Thoracic aorta (tissue), 2 donors: Measurements from ENCODE around the gene PBOV1. TPM values are rescaled to one million over a fixed set of nuclear protein-coding genes. Genes with fewer than 3 reads are reported as not detected.

ENCODE experiments used
- ATAC-seq: fragments of 150-250 bp; one replicate; pipeline ENCODE4 v1.8.0; 2017; ENCODE audit warnings: low read depth; ENCODE audit not compliant: insufficient number of reproducible peaks, low FRiP score
- DNase-seq: peaks from one replicate; pipeline ENCODE4 v3.0.0-alpha.2; 2020; ENCODE audit warnings: low spot score
- H3K27ac ChIP-seq, 2 donors: fragments of 200-600 bp; sonication (generic); 1 replicate in 1 of 2; 2 replicates in 1 of 2; pipeline ENCODE4 v1.5.1; 2016; ENCODE audit warnings: mild to moderate bottlenecking in 2 of 2, moderate library complexity in 2 of 2
- H3K27me3 ChIP-seq: fragments of 200-600 bp; sonication (generic); replicated peaks from 2 replicates; pipeline ENCODE4 v1.6.0; 2016; ENCODE audit warnings: mild to moderate bottlenecking; ENCODE audit not compliant: insufficient read depth
- H3K36me3 ChIP-seq: fragments of 200-600 bp; sonication (generic); one replicate; pipeline ENCODE4 v1.5.1; 2016
- H3K4me1 ChIP-seq, 2 donors: fragments of 200-600 bp; sonication (generic); 1 replicate in 1 of 2; 2 replicates in 1 of 2; pipeline versions ENCODE4 v1.5.1 to v1.6.0; 2016; ENCODE audit warnings: low read depth in 2 of 2, mild to moderate bottlenecking in 1 of 2; ENCODE audit not compliant: control insufficient read depth in 1 of 2
- H3K4me3 ChIP-seq: fragments of 200-600 bp; sonication (generic); 2 replicates; pipeline ENCODE4 v1.5.1; 2016; ENCODE audit warnings: mild to moderate bottlenecking
- H3K9me3 ChIP-seq: fragments of 200-600 bp; sonication (generic); 2 replicates; pipeline ENCODE4 v1.5.1; 2016
- CTCF ChIP-seq: fragments of 200-600 bp; sonication (generic); IDR thresholded peaks from one replicate; pipeline ENCODE4 v1.5.1; 2019; ENCODE audit warnings: antibody characterized with exemption
- total RNA-seq, 2 donors: library from RNA; depleted of rRNA; stranded (reverse); fragments of >200 nt; gene quantifications; one replicate each; pipeline versions ENCODE4 v1.1.0 to v1.2.3, GENCODE V29; 2016

The PBOV1 gene
- total RNA-seq, 2 donors from 2014 or later, result not detected

GRCh38 chr6:138206862-138207261 lies 11.4 kb downstream of the PBOV1 start:
- Histone ChIP-seq H3K4me3 (no peak overlapping the region), H3K36me3 (no peaks in the 10 kb centered on the region), H3K4me1 (no peaks in the 10 kb centered on the region), H3K9me3 (no peaks in the 10 kb centered on the region), H3K27ac (no peak overlapping the region), H3K27me3 (no peaks in the 10 kb centered on the region)
- DNase-seq (no peak), ATAC-seq (no peak)
- TF ChIP-seq CTCF, result no peak

GRCh38 chr6:138205437-138206094 lies 12.7 kb downstream of the PBOV1 start:
- no peak overlapping the region for H3K27ac ChIP-seq

GRCh38 chr6:138204792-138205384 lies 13.4 kb downstream of the PBOV1 start:
- no peak for DNase-seq
- no peak overlapping the region for H3K4me3 ChIP-seq
- H3K4me1 ChIP-seq, result no peaks in the 10 kb centered on the region

More at GRCh38 chr6:138205437-138206094, 12.7 kb downstream of the PBOV1 start:
- Histone ChIP-seq H3K36me3 (no peaks in the 10 kb centered on the region), H3K27me3 (no peaks in the 10 kb centered on the region), H3K4me3 (no peak overlapping the region), H3K4me1 (no peaks in the 10 kb centered on the region), H3K9me3 (no peaks in the 10 kb centered on the region)
- no peak for TF ChIP-seq CTCF
- no peak for ATAC-seq
- DNase-seq, result no peak

GRCh38 chr6:138204303-138204702 lies 14.0 kb downstream of the PBOV1 start:
- no peak for ATAC-seq
- Histone ChIP-seq H3K9me3 (no peaks in the 10 kb centered on the region), H3K27ac (no peak overlapping the region), H3K4me1 (no peaks in the 10 kb centered on the region), H3K4me3 (no peak overlapping the region), H3K36me3 (no peaks in the 10 kb centered on the region), H3K27me3 (no peaks in the 10 kb centered on the region)
- TF ChIP-seq CTCF, result no peak
- no peak for DNase-seq

More at GRCh38 chr6:138204792-138205384, 13.4 kb downstream of the PBOV1 start:
- no peak for ATAC-seq
- no peaks in the 10 kb centered on the region for H3K9me3 ChIP-seq
- H3K27me3 ChIP-seq, result no peaks in the 10 kb centered on the region
- H3K36me3 ChIP-seq, result no peaks in the 10 kb centered on the region
- TF ChIP-seq CTCF, result no peak
- H3K27ac ChIP-seq, result no peak overlapping the region

- no peak for DNase-seq
- Histone ChIP-seq H3K27me3 (no peaks in the 10 kb centered on the region), H3K36me3 (no peaks in the 10 kb centered on the region), H3K9me3 (no peaks in the 10 kb centered on the region), H3K4me1 (no peaks in the 10 kb centered on the region), H3K27ac (no peak overlapping the region), H3K4me3 (no peak overlapping the region)
- ATAC-seq, result no peak
- TF ChIP-seq CTCF, result no peak
Observed at GRCh38 chr6:138203315-138203714, 15.0 kb downstream of the PBOV1 start.
